ENCODE results near the gene FAM98A. TPM values are rescaled to one million over a fixed set of nuclear protein-coding genes. Genes with fewer than 3 reads are reported as not detected.
A peak's percentile ranks its signal among the peaks of the same experiment; 100 is the strongest.

The FAM98A gene
- total RNA-seq, 1 experiment from 2014 or later = 91.1 TPM

- Mint-ChIP-seq H3K36me3 (peaks cover 82% of the 10 kb centered on the region), H3K4me3 (no peak overlapping the region), H3K27me3 (ENCODE audit: low read depth) (peaks cover 6% of the 10 kb centered on the region; the same call in 1 of the 2 replicates), H3K4me1 (peaks cover 11% of the 10 kb centered on the region), H3K27ac (no peak overlapping the region), H3K9me3 (peaks cover 70% of the 10 kb centered on the region)
- TF ChIP-seq GTF2I (CRISPR knock-in tag; conservative IDR thresholded peaks at IDR 0.05) (no peak), PRRX2 (CRISPR knock-in tag; IDR thresholded peaks at IDR 0.05) (no peak), TEAD1 (CRISPR knock-in tag; IDR thresholded peaks at IDR 0.05) (no peak), PREB (CRISPR knock-in tag; IDR thresholded peaks at IDR 0.05; ENCODE audit: borderline replicate concordance) (no peak), ZBTB21 (CRISPR knock-in tag; IDR thresholded peaks at IDR 0.05; ENCODE audit: borderline replicate concordance) (no peak), ZNF121 (CRISPR knock-in tag; IDR thresholded peaks at IDR 0.05) (no peak), FOXP4 (CRISPR knock-in tag; IDR thresholded peaks at IDR 0.05) (no peak), ATF3 (CRISPR knock-in tag; conservative IDR thresholded peaks at IDR 0.05) (no peak), TEAD4 (CRISPR knock-in tag; IDR thresholded peaks at IDR 0.05) (no peak), ZMAT4 (CRISPR knock-in tag; IDR thresholded peaks at IDR 0.05) (no peak)
- DNase-seq (ENCODE audit: low spot score) (no peak), ATAC-seq (no peak)
- ChIA-PET POLR2A (no interaction called here), CTCF (no interaction called here)
These were observed 19.9 kb upstream of the FAM98A start for GRCh38 chr2:33619028-33619427.

GRCh38 chr2:33617989-33618388 lies 18.9 kb upstream of the FAM98A start:
- peaks cover 21% of the 10 kb centered on the region for H3K4me1 Mint-ChIP-seq
- ChIA-PET CTCF (no interaction called here), POLR2A (no interaction called here)
- H3K4me3 Mint-ChIP-seq = no peak overlapping the region
- no peak for DNase-seq (ENCODE audit: low spot score)
- H3K27me3 Mint-ChIP-seq (ENCODE audit: low read depth) = peaks cover 6% of the 10 kb centered on the region; the same call in 1 of the 2 replicates
- 0 out of 2 replicates have a peak, but pooled peaks have one; percentile 41 for ATAC-seq
- TF ChIP-seq MXD4 (CRISPR knock-in tag; IDR thresholded peaks at IDR 0.05; ENCODE audit: borderline replicate concordance) = no peak
- TF ChIP-seq CREM (CRISPR knock-in tag; IDR thresholded peaks at IDR 0.05) = no peak
- TF ChIP-seq ATF1 (CRISPR knock-in tag; IDR thresholded peaks at IDR 0.05) = no peak
- no peak for TF ChIP-seq ZMAT4 (CRISPR knock-in tag; IDR thresholded peaks at IDR 0.05)
- TF ChIP-seq ZNF232 (CRISPR knock-in tag; IDR thresholded peaks at IDR 0.05) = no peak
- no peak for TF ChIP-seq NFE2L1 (CRISPR knock-in tag; IDR thresholded peaks at IDR 0.05)
- no peak for TF ChIP-seq JUN (CRISPR knock-in tag; IDR thresholded peaks at IDR 0.05)
- TF ChIP-seq ZNF121 (CRISPR knock-in tag; IDR thresholded peaks at IDR 0.05) = no peak
- peaks cover 70% of the 10 kb centered on the region for H3K9me3 Mint-ChIP-seq
- no peak overlapping the region for H3K27ac Mint-ChIP-seq
- H3K36me3 Mint-ChIP-seq = peaks cover 84% of the 10 kb centered on the region

GRCh38 chr2:33617401-33617800 lies 18.3 kb upstream of the FAM98A start:
- Mint-ChIP-seq H3K4me3 (no peak overlapping the region), H3K9me3 (peaks cover 69% of the 10 kb centered on the region), H3K27me3 (ENCODE audit: low read depth) (peaks cover 6% of the 10 kb centered on the region; the same call in 1 of the 2 replicates), H3K36me3 (peaks cover 87% of the 10 kb centered on the region), H3K27ac (no peak overlapping the region), H3K4me1 (peaks cover 27% of the 10 kb centered on the region)
- ChIA-PET CTCF (no interaction called here), POLR2A (no interaction called here)
- DNase-seq (ENCODE audit: low spot score) = no peak
- ATAC-seq = no peak
- TF ChIP-seq CREB1 (CRISPR knock-in tag; IDR thresholded peaks at IDR 0.05) (no peak), E2F5 (CRISPR knock-in tag; IDR thresholded peaks at IDR 0.05) (no peak), MLX (CRISPR knock-in tag; IDR thresholded peaks at IDR 0.05) (no peak), ZNF671 (CRISPR knock-in tag; IDR thresholded peaks at IDR 0.05) (no peak), AR (CRISPR knock-in tag; IDR thresholded peaks at IDR 0.05) (no peak), FOXK1 (CRISPR knock-in tag; IDR thresholded peaks at IDR 0.05) (no peak), IRF1 (CRISPR knock-in tag; IDR thresholded peaks at IDR 0.05) (no peak), ESRRA (CRISPR knock-in tag; IDR thresholded peaks at IDR 0.05; ENCODE audit: borderline replicate concordance) (no peak)

All from WTC11 (cell line).